Fibroblast of peridontal ligament (primary cell): ENCODE results near the gene GLRX2.
"Not testable (repeated sequence)": the region's sequence is repeated elsewhere in the genome, so short reads cannot be mapped to it uniquely, and the experiment has no call there.

ENCODE experiments used
- DNase-seq: peaks from one replicate; pipeline ENCODE4 v3.0.0-alpha.2; 2010; ENCODE audit errors: extremely low read depth

The GLRX2 gene, protein sequence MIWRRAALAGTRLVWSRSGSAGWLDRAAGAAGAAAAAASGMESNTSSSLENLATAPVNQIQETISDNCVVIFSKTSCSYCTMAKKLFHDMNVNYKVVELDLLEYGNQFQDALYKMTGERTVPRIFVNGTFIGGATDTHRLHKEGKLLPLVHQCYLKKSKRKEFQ

DNA sequence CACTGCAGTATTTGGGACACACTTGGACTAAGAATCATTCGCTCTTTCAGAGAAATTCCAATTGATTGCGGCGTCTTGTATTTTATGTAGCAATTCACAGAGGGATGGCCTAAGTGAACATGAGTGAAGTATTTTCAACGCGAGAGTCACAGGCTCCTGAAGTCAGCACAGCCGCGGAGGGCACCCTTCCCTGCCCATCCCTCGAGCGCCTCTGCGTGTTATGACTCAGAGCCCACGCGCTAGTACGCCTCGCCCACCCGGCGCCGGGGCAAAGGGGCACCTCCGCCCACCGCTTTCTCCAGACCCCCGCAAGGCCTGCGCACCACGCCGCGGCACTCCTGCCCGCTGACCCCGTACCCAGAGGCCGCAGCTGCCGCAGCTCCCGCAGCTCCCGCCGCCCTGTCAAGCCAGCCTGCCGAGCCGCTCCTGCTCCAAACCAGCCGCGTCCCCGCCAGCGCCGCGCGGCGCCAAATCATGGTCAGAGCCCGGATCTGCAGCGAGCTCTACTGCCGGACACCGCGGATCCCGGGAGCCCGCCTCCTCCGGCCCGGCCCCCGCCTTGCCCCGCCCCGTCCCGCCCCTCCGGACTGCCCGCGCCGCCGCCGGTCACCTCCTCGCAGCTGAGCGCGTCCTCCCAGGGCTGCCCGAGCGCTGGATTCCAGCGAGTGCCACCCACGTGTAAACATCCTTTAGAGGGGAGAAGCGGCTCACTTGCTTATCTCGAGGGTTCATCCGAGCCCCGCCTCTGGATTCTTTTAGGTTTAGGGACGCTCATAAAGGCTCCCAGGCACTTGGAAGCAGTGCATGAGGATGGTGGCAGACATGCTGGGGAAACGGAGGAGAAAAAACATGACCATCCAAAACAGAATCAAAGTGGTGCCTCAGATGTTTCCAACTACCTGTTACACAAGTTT, at the start of gene GLRX2:
GLRX2 (minus strand) TSS at position 508 of the 914 bp plus-strand sequence; CDS start at position 476, 32 bp downstream.
- DNase-seq, result peak; percentile 91

DNA sequence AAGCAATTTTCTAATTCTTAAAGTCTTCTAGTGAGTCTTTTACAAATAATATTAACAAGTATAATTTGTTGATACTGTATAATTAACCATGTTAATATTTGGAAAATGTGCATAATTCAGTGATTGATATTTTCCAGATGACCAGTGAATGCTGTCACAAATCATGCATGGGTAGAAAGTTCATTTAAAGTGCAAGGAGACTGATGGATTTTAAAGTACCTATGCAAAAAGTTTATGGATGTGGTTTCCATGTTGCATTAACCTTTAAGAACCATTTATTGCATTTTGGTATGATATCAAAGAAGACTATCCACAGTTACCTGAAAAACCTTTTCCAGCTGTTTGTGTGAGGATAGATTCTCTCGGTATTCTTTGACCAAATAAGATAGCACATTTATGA, 39.8 kb upstream of the GLRX2 start:
- no peak for DNase-seq

DNA sequence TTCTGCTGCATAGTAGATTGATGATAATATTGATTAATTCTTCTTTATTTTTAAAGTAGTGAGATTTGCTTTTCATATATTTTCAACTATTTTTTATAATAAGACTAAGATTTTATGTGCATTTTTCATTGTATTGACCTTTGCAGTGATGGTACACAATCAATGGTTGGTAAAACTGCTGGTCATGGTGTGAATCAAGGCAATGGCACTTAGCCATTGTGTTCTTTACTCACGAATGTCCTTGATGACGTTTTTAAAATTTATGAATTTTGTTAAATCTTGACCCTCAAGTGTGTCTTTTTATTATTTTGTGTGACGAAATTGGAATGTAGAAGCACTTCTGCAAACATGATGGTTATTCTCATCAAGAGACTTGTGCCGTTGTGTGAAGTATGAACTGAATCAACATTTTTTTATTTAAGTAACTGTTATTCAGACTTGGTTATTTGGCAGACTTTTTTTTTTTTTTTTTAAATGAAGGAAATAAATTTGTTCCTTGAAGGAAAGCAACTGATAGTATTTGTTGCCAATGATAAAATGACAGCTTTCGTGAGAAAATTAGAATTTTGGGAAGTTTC, 39.2 kb upstream of the GLRX2 start:
- no peak for DNase-seq

DNA sequence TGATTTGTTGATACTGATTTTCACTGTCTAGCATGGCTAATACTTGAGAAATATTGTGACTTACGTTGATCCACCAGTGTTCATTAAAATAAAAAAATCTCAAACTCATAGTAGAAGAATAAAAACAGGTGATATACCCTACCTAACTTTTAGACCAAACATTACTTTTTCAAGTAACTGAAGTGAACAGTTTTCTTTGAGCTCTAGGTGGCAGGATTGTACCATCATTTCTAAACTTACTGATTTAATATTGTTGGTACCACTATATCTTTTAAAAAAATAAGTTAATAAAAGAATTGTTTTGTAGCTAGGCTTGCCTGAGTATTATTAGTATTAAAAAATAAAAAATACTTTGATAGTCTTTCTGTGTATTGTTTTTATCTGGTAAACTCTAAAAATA, 38.1 kb upstream of the GLRX2 start:
- peak; percentile 59 for DNase-seq

DNA sequence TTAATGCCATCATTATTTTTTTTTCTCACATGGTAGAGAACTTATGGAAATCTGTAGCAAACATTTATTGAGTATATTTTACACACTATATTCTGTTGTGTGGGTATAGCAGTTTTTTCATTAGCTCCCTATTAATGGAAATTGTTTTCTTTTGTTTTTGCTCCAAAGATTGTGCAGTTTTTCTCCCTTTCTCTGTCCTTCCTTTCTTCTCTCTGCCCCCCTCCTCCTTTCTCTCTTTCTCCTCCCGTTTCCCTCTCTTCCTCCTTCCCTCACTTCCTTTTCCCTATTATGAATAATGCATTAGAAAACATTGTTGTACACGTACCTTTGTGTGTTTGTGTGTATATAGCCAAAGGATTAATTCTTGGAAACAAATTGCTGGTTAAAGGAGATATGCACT, 37.2 kb upstream of the GLRX2 start:
- no peak for DNase-seq

DNA sequence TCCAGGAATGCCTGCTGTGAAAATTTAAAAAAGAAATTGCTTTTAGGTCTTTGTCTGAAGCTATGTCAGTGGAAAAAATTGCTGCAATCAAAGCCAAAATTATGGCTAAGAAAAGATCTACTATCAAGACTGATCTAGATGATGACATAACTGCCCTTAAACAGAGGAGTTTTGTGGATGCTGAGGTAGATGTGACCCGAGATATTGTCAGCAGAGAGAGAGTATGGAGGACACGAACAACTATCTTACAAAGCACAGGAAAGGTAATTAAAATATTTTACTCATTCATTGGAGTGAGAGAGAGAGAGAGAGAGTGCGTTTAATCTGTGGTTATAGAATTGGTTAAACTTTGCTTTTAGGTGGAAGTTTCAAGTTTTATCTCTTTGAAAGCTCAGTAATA, 36.6 kb upstream of the GLRX2 start:
- DNase-seq, result no peak

DNA sequence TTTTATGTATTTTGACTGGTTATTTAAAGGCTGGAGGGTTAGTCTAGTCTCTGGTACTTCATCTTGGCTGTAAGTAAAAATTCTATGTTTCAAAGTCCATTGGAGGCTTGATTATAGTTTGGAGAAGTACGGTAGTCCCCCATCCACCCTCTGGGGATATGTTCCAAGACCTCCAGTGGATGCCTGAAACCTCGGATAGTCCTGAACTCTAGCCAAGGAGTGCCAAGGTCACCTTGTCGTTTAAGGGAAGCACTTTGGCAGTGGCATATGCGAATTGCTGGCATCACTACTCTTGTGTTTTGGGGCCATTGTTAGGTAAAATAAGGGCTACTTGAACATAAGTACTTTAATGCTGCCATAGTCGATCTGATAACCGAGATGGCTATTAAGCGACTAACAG, 35.0 kb upstream of the GLRX2 start:
- no peak for DNase-seq

DNA sequence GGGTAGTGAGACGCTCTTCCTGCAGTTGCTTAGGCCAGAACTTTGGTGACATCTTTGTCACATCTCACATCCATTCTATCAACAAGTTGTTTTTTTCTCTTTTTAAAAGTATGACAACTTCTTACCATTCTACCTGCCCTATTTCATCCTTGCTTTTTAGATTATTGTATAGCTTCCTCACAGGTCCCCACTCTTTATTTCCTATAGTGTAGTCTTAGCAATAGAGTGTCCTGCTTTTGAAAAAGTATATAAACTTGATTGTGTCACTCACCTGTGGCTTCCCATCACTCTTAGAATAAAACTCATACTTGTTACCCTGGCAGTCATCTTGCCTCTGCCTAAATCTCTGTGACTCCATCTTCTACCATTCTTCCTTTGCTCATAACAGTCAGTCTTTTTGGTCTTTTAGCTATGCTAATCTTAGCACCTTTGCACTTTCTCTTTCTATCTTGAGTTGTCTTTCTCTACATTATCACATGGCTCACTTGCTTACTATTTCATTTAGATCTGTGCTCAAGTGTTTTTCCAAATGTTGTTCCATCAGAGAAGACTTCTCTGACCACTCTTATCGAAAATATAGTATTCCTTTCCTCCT, 26.1 kb upstream of the GLRX2 start:
- DNase-seq, result no peak

DNA sequence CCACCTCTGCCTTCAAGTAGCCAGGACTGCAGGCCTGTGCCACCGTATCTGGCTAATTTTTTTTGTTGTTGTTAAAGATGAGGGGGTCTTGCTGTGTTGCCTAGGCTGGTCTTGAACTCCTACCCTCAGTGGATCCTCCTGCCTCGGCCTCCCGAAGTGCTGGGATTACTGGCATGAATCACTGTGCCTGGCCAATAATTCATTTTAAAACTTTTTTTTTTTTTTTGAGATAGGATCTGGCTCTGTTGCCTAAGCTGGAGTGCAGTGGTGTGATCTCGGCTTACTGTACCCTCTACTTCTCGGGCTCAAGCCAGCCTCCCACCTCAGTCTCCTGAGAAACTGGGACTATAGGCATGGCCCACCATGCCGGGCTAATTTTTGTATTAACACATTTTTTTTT, 20.2 kb upstream of the GLRX2 start:
- no peak for DNase-seq

DNA sequence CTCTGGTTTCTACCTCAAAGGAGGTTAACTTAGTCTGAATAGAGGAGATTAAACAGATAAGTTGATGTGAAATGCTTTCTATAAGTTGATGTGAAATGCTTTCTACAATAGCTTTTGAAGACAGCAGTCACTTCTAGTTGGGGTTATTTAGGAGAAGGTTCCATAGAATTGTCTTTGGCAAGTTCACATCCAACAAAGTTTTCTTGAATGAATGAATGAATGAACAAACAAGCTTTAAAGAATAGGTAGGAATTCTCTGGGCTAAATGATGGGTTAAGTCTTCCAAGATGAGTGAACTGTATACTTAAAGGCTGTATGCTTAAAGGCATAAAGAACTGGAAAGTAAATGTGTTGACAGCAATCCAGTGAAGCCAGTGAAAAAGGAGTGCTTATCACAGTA, 18.5 kb upstream of the GLRX2 start:
- DNase-seq, result no peak

DNA sequence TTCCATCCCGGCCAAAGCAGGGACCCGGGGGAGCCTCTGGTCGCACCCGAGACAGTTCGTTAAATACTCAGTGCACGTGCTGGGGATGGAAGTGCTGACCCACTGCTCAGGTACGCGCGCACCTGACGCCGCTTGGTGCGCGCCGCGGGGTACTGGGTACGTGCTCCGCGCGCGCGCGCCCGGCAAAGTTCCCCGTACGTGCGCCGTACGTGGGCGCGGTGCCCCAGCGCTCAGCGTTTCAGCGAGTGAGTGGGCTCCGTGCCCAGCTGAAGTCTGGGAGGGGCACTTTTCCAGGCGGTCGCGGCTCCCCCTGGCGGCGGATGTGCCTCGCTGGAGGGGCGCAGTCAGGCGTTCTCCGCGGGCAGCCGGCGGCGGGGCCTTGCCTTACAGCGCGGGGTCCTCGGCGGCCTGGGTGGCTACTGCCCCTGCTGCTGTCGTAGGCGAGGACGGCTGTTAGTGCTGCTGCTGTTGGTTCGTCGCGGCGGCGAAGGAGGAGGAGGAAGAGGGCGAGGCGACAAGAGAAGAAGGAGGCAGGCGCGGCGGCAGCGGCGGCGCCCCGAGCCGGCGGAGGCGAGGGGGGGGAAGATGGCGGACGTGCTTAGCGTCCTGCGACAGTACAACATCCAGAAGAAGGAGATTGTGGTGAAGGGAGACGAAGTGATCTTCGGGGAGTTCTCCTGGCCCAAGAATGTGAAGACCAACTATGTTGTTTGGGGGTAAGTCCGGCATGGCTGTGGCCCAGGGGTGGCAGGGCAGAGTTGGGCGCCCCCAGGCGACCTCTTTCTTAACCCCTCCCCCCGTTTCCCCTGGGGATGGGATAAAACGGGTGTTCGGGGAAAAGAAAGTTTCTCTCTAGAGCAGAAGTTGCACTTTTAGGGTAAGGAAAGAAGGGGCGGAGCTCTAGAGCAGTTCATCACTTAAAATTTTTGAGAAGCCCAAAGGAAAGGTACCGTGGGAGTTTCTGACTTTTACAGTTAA, 16.7 kb upstream of the GLRX2 start, which contains the start of gene CDC73:
CDC73 (plus strand) TSS at position 416 of the 978 bp plus-strand sequence; CDS start at position 586, 170 bp downstream.
- peak; percentile 92 for DNase-seq

DNA sequence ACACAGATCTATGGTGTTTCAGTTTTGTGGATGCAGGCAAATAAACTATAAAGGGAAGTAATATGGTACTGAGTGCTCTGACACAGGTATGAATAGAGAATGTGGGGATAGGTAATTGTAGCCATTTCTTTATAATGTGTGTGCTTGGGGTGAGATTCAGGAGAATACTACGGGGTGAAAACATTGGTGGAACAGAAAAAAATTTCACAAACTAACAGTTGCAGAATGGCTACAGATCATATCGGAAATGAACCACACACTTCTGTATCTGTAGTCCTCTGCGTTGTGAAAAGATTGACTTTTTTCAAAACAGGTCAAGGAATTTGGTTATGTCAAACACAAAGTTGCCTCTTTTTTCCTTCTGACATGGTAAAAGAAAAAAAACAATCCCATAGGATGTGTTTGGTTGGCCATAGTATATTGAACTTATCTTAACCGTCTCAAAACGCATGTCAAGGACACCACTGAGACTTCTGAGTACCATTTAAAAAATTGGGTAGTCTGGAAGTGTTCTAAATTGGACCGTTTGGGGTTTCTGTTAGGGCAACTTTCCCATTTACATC, 15.5 kb upstream of the GLRX2 start:
- no peak for DNase-seq

DNA sequence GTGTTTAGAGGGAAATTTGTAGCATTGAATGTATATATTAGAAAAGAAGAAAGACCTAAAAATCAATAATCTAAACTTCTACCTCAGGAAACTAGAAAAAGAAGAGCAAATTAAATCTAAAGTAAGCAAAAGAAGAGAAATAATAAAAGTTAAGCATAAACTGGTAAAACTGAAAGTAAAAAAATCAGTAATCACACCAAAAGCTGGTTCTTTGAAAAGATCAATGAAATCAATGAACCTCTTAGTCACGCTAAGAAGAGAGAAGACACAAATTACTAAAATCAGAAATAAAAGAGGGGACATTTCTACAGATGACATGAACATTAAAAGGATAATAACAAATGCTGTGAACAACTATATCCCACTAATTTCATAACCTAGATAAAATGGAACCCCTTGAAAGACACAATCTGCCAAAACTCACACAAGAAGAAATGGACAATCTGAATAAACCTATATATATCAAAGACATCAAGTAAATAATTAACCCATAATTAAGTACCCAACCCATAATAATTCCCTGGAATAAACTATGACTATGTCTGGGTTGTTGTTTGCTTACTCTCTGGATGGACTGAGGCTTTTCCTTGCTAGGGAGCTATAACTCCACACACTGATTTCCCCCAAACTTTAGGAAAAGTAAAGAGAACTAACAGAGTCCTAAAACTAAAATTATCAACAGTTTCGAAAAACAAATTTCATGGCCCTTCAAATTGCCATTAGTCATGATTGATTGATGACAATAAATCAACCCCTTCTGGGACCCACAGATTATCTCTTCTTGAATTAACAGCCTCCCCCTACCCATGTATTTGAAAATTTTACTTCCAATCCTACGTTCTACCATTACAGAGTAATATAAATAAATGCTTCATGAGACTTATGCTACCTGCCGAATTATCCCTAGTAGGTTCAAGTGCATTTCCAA, 13.9 kb upstream of the GLRX2 start:
- no peak for DNase-seq

DNA sequence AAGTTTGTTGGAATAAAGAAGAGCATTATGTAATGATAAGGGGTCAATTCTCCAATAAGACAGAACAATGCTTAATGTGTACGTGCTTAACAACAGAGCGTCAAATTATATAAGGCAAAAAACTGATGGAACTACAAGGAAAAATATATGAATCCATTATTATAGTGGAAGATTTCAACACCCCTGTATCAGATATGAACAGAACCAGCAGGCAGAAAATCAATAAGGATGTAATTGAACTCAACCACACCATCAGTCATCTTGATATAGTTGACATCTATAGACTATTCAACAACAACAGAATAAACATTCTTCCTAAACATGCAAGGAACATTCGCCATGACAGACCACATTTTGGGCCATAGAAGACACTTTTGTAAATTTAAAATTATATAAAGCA, 13.0 kb upstream of the GLRX2 start:
- DNase-seq, result no peak

DNA sequence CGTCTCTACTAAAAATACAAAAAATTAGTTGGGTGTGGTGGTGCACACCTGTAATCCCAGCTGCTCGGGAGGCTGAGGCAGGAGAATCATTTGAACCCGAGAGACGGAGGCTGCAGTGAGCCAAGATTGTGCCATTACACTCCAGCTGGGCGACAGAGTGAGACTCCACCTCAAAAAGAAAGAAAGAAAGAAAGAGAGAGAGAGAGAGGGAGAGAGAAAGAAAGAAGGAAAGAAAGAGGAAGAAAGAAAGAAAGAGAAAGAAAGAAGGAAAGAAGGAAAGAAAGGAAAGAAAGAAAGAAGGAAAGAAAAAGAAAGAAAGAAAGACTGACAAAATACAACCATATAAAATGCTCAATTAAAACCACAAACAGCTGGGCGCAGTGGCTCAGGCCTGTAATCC, 12.0 kb upstream of the GLRX2 start:
- not testable (repeated sequence) for DNase-seq

DNA sequence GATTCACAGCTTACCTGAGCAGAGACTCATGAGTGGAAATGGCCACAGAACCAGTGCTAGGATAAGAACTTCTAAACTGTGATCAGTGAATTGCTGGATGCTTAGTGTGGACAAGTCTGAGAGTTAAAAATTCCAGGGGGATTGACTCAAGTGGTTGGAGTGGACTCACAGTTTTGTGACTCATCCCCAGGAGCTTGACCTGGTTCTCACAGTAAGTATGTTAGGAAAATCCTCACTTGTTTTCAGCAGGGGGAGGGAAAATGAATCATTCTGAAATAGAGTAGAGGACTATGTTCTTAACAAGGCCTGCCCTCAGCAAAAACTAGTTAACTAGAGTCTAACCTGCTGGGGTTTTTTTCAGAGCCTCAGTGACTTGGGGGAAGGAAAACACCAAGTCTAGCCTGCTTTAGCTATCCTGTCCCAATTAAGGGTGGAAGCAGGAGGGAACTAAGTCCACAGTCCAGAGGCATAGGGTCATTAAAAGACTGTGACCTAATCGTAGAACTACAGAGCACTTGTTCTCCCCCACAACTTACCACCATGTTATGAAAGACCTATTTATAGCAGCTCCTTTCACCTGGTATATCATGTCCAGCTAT, 10.5 kb upstream of the GLRX2 start:
- DNase-seq, result peak; percentile 97

DNA sequence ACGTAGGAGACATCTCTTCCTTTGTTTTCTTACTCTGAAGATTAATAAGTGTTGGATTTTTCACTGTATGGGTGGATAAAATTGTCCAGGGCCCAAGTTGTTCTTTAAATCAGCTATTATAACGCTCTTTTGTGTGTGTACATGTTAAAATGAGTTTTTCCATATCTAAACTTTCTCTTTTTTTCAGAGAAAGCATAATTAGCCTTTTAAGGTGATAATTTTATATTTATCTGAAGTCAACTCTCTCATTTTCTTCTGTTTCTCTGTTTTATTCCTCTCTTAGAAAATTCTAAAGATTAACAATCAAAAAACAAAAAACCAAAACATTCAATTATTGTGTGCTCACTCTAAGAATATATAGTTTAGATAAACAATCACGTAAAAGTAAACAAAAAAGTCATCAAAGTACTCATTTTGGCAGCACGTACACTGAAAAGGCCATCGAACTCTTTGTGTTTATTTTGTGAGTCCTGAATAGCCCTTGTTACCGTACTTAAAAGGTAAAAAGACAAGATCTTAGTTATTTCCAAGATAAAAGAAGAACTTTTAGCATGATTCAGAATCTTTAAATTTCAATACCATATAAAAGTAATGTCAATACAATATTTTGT, 9.4 kb upstream of the GLRX2 start:
- no peak for DNase-seq

DNA sequence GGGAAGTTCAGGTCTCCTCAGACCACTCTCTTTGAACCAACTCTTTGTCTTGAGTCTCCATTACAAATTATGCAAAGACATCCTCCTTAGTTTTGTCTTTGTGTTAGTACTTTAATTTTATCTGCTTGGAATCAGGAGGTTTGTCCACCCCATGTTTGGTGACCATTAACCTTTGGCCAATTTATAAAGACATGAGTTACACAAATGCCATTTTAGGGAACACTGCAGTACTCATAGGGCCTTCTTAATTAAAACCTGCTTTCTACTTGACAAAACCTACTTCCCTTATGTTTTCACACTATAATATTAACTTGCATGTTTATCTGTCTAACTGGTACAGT, 8.7 kb upstream of the GLRX2 start:
- DNase-seq, result no peak
